SKM-1 (cell line): ENCODE results near the gene BSCL2.
"Not testable (repeated sequence)": the region's sequence is repeated elsewhere in the genome, so short reads cannot be mapped to it uniquely, and the experiment has no call there.

ENCODE experiments used
- DNase-seq: peaks from one replicate; lab custom pipeline; 2025; ENCODE audit not compliant: unreplicated experiment; lab: John Stamatoyannopoulos, UW

The BSCL2 gene

DNA sequence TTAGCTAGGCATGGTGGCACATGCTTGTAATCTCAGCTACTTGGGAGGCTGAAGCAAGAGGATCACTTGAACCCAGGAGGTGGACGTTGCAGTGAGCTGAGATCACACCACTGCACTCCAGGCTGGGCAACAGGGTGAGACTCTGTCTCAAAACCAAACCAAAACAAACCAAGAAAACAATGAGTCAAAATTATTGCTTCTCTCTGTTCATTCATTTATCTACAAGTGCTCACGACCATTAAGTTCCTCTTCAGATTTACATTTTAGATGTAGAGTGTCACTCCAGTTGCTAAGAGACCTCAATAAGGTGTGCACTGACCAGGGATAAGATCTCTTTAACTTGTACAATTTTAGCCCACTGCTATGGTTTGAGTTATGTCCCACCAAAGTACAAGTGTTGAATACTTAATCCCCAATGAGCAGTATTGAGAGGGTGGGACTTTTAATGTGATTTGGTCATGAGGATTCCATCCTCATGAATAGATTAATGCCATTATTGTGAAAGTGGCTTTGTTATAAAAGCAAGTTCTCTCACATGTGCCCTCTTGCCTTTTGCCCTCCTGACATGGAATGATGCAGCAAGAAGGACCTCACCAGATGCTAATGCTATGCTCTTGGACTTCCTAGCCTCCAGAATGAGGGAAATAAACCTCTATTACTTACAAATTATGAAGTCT lies 12.2 kb upstream of the BSCL2 start:
- DNase-seq: no peak

DNA sequence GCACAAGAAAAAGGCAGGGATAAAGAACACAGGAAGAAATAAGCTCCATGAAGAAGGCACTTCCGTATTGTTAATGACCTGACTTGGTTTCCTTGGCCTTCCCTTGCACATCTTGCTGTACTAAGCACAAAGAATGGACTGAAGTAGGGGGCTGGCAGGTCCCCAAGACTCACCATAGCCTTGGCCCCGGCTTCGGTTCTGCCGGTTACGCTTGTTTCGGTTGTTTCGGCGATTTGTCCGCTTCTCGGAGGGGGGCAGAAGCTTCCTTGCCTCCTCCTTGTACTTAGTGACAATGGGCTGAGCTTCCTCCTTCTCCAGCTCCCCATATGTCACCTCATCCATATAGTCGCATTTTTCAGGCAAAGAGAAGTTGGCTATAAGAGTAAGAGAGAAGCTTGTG lies 9.6 kb upstream of the BSCL2 start:
- DNase-seq: no peak

- no peak for DNase-seq
These were observed 9.0 kb upstream of the BSCL2 start for GRCh38 chr11:62716206-62716605.

- DNase-seq: no peak
These were observed 8.2 kb upstream of the BSCL2 start for GRCh38 chr11:62715150-62716130.

- DNase-seq: no peak
These were observed 6.1 kb upstream of the BSCL2 start for GRCh38 chr11:62713343-62713742.

DNA sequence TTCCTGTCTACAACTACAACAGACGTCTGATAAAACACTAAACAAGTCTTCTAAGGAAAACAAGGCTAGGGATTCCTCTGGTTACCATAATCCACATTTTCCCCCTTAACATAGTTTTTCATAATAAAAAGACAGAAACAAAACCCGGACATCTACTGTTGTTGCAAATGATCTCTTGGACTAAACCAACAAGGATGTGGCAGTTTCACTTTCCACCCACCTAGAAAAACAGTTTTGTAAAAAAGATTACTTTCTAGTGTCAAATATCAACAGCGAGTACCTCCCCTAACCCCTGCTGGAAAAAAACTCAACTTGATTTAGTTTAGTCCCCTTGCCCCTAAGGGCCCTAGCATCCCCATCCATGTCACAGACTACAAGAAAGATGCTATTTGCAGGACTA lies 5.6 kb upstream of the BSCL2 start:
- DNase-seq: no peak

- no peak for DNase-seq
These were observed 5.1 kb upstream of the BSCL2 start for GRCh38 chr11:62712276-62712812.

- no peak for DNase-seq
These were observed 2.7 kb upstream of the BSCL2 start for GRCh38 chr11:62710001-62710345.

GRCh38 chr11:62709247-62710000 lies 2.2 kb upstream of the BSCL2 start:
- no peak for DNase-seq

DNA sequence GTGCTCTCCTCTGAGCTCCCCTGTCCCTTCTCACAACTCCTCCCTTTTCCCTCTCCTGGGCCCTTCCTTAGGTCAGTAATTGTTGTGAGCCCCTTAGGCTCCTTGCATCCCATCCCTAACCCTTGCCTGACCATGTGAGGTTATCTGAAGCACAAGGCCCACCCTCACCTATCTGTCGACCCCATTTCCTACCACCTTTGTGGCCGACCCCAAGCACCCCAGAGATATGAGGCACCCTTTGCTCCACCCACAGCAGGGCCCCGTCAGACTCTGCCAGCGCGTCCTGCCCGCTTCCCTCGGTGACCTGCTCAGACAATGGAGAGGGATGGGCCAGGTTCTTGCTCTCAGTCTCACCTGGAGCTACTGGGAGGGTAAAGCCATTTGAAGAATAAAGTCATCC lies 1.6 kb upstream of the BSCL2 start:
- no peak for DNase-seq

DNA sequence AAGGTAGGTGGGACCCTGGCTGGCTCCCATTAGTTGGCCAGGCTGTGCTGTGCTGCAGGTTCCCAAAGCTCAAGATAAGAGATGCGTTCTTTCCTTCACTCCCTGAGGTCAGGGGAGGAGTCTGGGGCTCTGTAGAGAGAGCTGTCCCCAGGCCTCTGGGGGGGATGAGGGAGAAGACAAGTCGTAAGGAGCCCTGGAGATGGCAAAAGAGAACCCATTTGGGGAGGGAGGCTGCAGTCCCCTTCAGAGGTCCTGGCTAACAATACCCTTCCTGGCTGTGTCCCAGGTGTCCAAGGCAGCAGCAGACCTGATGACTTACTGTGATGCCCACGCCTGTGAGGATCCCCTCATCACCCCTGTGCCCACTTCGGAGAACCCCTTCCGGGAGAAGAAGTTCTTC lies 1.2 kb upstream of the BSCL2 start:
- no peak for DNase-seq

- DNase-seq: no peak
These were observed 375 bp downstream of the BSCL2 start for GRCh38 chr11:62706850-62707247.

- peak; percentile 50 for DNase-seq
These were observed 1.1 kb downstream of the BSCL2 start for GRCh38 chr11:62705880-62706849.

DNA sequence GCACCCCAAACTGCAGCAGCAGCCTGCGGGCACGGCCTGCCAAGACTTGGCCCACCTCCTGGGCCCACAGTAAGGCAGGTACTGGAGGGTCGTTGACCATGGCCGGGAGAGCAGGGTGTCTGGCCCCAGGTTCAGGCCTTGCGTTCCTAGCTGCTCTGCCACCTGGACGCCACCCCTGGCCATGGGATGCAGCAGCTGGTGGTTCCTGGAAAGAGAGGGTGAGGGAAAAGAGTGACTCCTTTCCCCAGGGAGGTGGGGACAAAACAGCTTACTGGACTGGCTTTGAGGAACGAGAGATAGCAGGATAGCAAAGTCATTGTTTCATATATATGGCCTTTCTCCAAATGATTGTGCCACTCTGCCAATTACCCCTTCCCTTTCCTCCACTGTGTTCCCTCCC lies 1.8 kb downstream of the BSCL2 start:
- no peak for DNase-seq

DNA sequence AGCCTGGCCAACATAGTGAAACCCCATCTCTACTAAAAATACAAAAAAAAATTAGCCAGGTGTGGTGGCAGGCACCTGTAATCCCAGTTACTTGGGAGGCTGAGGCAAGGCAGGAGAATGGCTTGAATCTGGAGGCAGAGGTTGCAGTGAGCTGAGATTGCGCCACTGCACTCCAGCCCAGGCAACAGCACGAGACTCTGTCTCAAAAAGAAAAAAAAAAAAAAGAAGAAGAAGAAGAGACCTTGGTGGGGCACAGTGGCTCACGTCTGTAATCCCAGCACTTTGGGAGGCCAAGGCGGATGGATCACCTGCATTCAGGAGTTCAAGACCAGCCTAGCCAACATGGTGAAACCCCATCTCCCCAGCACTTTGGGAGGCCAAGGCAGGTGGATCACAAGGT lies 3.3 kb downstream of the BSCL2 start:
- DNase-seq: not testable (repeated sequence)

- DNase-seq: no peak
These were observed 5.0 kb downstream of the BSCL2 start for GRCh38 chr11:62702246-62702645.

GRCh38 chr11:62694455-62695167 lies 12.6 kb downstream of the BSCL2 start:
- DNase-seq: peak; percentile 63

DNA sequence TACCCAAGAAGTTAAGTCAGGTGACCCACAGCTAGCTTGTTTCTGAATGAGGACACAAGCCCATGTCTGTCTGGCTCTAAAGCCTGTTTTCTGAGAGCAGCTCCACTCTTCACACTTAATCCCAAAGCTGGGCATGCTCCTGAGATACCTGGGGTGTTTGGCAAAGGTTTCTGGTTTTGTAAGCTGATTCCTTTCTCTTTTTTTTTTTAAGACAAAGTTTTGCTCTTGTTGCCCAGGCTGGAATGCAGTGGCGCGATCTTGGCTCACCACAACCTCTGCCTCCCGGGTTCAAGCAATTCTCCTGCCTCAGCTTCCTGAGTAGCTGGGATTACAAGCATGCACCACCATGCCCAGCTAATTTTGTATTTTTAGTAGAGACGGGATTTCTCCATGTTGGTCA lies 13.6 kb downstream of the BSCL2 start:
- DNase-seq: not testable (repeated sequence)

GRCh38 chr11:62689421-62690183 lies 17.6 kb downstream of the BSCL2 start, which contains the start of gene LRRN4CL:
TSS of gene LRRN4CL (minus strand) at chr11:62689530. CDS start at chr11:62688508, 1,022 bp downstream.
- DNase-seq: no peak
